Measurements from ENCODE around the gene CHST8.

DNA sequence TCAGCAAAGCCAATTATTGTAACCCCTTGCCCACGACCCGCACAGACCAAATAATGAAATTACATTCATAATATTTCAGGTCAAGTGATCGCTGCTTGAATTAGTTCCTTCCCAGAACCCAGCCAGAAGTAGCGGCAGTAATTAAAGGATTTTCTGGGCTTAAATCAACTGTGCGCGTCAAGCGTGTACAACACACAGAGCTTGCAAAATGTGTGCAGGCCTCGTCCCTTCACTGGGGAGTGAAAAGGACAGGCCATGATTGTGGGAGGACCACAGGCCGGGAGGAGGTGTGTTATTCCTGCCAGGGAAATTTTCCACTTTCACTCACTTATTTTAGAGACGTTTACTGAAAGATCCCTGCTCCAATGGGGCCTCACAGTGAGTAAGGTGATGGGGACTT, 84.9 kb downstream of the CHST8 start:
- TF ChIP-seq SP1 (IDR thresholded peaks at IDR 0.05) (no peak), NFRKB (IDR thresholded peaks at IDR 0.05) (no peak)
